Right lobe of liver (tissue), 6 donors: ENCODE measurements around the gene ANO9. TPM values are rescaled to one million over a fixed set of nuclear protein-coding genes. Genes with fewer than 3 reads are reported as not detected.

ENCODE experiments used
- ATAC-seq, 4 donors: fragments of 200-7000 bp; cut with Tn5 transposase; one replicate each; pipeline ENCODE4 v1.9.1; 2020; ENCODE audit warnings: mild to moderate bottlenecking in 4 of 4, moderate library complexity in 4 of 4
- DNase-seq, 3 donors: peaks; one replicate each; pipeline ENCODE4 v3.0.0-alpha.2; 2020
- H3K27ac ChIP-seq, 3 donors: fragments of 200-600 bp; one replicate each; pipeline ENCODE4 v1.8.0; 2022
- H3K27me3 ChIP-seq, 2 donors: fragments of 200-600 bp; one replicate each; pipeline ENCODE4 v1.8.0; 2022
- H3K36me3 ChIP-seq, 4 donors: fragments of 200-600 bp; sonication (generic) in 1 of 4; one replicate each; pipeline versions ENCODE4 v1.5.1 to v1.8.0; 2017 to 2022; ENCODE audit warnings: control low read depth in 1 of 4
- H3K4me1 ChIP-seq, 4 donors: fragments of 200-600 bp; sonication (generic) in 1 of 4; one replicate each; pipeline versions ENCODE4 v1.5.1 to v1.8.0; 2017 to 2022; ENCODE audit warnings: control low read depth in 1 of 4
- H3K4me3 ChIP-seq, 3 donors: fragments of 200-600 bp; one replicate each; pipeline ENCODE4 v1.8.0; 2022
- H3K9me3 ChIP-seq, 4 donors: fragments of 200-600 bp; sonication (generic) in 1 of 4; one replicate each; pipeline versions ENCODE4 v1.5.1 to v1.8.0; 2017 to 2022; ENCODE audit warnings: control low read depth in 1 of 4
- CTCF ChIP-seq, 4 donors: fragments of 200-600 bp in 3 of 4; fragments of 450-650 bp in 1 of 4; IDR thresholded peaks; one replicate each; pipeline versions ENCODE4 v1.5.1 to v1.8.0; 2016 to 2022; ENCODE audit warnings: antibody characterized with exemption in 4 of 4, mild to moderate bottlenecking in 2 of 4
- POLR2A ChIP-seq: fragments of 450-650 bp; IDR thresholded peaks from one replicate; pipeline ENCODE4 v1.6.1; 2017; ENCODE audit warnings: antibody characterized with exemption, mild to moderate bottlenecking
- WGBS: methylation state at CpG from one replicate; pipeline ENCODE4 v1.1.6; 2018; ENCODE audit warnings: low coverage, low lambda C conversion rate; ENCODE audit not compliant: insufficient coverage; ENCODE audit errors: missing lambda C conversion rate; 5-methylcytosine and 5-hydroxymethylcytosine counted together
- intact Hi-C, 2 donors: fragments of 100-400 bp; cut with DNase I; formaldehyde crosslinking; loops; one replicate each; pipeline versions ENCODE4 v1.11.2 to v1.14.1; 2022
- total RNA-seq, 6 experiments: library from RNA; depleted of rRNA in 2 of 6; stranded (reverse); fragments of >200 nt in 2 of 6; fragmentation: NEBNext Ultra II Directional in 3 of 6; extraction: Animal tissue kit (Norgen Biotek cat#: 25700) in 3 of 6; gene quantifications; one replicate each; pipeline versions ENCODE4 v1.1.0 to v1.2.4, GENCODE V29; 2016 to 2023
- donor health status: DM: no; HTN: yes; CAD: no.
- donor health status: DM: no; HTN: no; CAD: no.
- donor health status: DM: no; HTN: no; CAD: no.
- donor health status: DM: no; HTN: yes; CAD: no.
- donor health status: DM: no; HTN: yes; CAD: no.

ANO9 gene
- total RNA-seq, 6 experiments from 2014 or later = 0.09 to 1.0 (median 0.28) TPM; not detected in 1

GRCh38 chr11:418343-419247 is 23.2 kb downstream of the ANO9 start:
- DNase-seq (peak in 1 of 3 donors; percentile 54), ATAC-seq (no peak)
- Histone ChIP-seq H3K36me3 (no peaks in the 10 kb centered on the region), H3K4me1 (peaks cover 0 to 8% (median 0%) of the 10 kb centered on the region in 4 donors), H3K27ac (no peak overlapping the region), H3K27me3 (no peaks in the 10 kb centered on the region), H3K9me3 (no peaks in the 10 kb centered on the region), H3K4me3 (no peak overlapping the region)
- intact Hi-C loops = no loop called here
- 84% methylated on average over 15 of the region's 30 CpGs for WGBS
- TF ChIP-seq CTCF (IDR thresholded peaks at IDR 0.05) (no peak), POLR2A (no peak)

GRCh38 chr11:417652-418342 is 24.0 kb downstream of the ANO9 start:
- ATAC-seq (no peak), DNase-seq (peak in 1 of 3 donors; percentile 43)
- Histone ChIP-seq H3K4me1 (peaks cover 0 to 8% (median 0%) of the 10 kb centered on the region in 4 donors), H3K27me3 (no peaks in the 10 kb centered on the region), H3K4me3 (peak overlapping the region in 2 of 3 donors; percentile 60 to 61), H3K36me3 (no peaks in the 10 kb centered on the region), H3K27ac (no peak overlapping the region), H3K9me3 (no peaks in the 10 kb centered on the region)
- TF ChIP-seq CTCF (IDR thresholded peaks at IDR 0.05) = no peak
- TF ChIP-seq POLR2A = no peak
- 80% methylated on average over 1 of the region's 19 CpGs for WGBS
- intact Hi-C loops = no loop called here

GRCh38 chr11:416757-417621 is 24.8 kb downstream of the ANO9 start:
- intact Hi-C loops = no loop called here
- Histone ChIP-seq H3K36me3 (no peaks in the 10 kb centered on the region), H3K9me3 (no peaks in the 10 kb centered on the region), H3K4me1 (peaks cover 0 to 8% (median 0%) of the 10 kb centered on the region in 4 donors), H3K4me3 (peak overlapping the region; percentile 39 to 61 (median 60)), H3K27ac (peak overlapping the region; percentile 50 to 71 (median 62)), H3K27me3 (no peaks in the 10 kb centered on the region)
- ATAC-seq (peak; percentile 57 to 70 (median 67)), DNase-seq (peak in 2 of 3 donors; percentile 49 to 59)
- TF ChIP-seq CTCF (IDR thresholded peaks at IDR 0.05) (no peak), POLR2A (peak; percentile 18)
- WGBS = 0% methylated on average over 1 of the region's 97 CpGs

- H3K4me3 ChIP-seq = peak overlapping the region; percentile 39 to 61 (median 60)
- TF ChIP-seq CTCF (IDR thresholded peaks at IDR 0.05) (no peak), POLR2A (peak; percentile 37)
- intact Hi-C loops = no loop called here
- no peaks in the 10 kb centered on the region for H3K9me3 ChIP-seq
- no peaks in the 10 kb centered on the region for H3K36me3 ChIP-seq
- WGBS = 11% methylated on average over 5 of the region's 45 CpGs
- peak in 2 of 3 donors; percentile 23 to 55 for DNase-seq
- peak overlapping the region; percentile 50 to 71 (median 62) for H3K27ac ChIP-seq
- H3K4me1 ChIP-seq = peaks cover 0 to 8% (median 0%) of the 10 kb centered on the region in 4 donors
- ATAC-seq = peak in 2 of 4 donors; percentile 2
- H3K27me3 ChIP-seq = no peaks in the 10 kb centered on the region
These were observed 25.6 kb downstream of the ANO9 start for GRCh38 chr11:416051-416756.
